Activated CD4-positive, alpha-beta T cell treated with anti-CD3 and anti-CD28 coated beads for 1 hour (primary cell): ENCODE measurements around the gene PRKACG.
A peak's percentile ranks its signal among the peaks of the same experiment; 100 is the strongest.
"Not testable (repeated sequence)": the region's sequence is repeated elsewhere in the genome, so short reads cannot be mapped to it uniquely, and the experiment has no call there.

Source experiments
- DNase-seq: peaks from one replicate; pipeline ENCODE4 v3.0.0-alpha.2; 2020

The PRKACG gene

DNA sequence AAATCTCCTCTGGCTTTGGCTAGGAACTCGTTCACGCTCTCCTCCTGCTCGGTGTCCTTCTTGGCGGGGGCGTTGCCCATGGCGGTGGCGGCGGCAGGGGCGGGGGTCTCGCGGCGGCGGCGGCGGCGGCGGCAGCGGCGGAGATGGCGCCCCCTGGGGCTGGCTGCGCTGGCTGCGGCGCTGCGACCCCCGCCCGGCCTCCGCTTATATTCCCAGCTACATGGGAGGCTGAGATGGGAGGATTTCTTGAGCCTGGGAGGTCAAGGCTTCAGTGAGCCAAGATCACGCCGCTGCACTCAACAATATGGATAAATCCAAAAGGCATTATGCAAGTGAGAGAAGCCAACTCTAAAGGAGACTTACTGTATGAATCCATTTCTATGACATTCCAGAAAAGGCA is at the start of gene PRKACG:
TSS of gene PRKACG (minus strand) at position 101 of the 400 bp plus-strand sequence. CDS start at position 80, 21 bp downstream.
- DNase-seq, result no peak

DNA sequence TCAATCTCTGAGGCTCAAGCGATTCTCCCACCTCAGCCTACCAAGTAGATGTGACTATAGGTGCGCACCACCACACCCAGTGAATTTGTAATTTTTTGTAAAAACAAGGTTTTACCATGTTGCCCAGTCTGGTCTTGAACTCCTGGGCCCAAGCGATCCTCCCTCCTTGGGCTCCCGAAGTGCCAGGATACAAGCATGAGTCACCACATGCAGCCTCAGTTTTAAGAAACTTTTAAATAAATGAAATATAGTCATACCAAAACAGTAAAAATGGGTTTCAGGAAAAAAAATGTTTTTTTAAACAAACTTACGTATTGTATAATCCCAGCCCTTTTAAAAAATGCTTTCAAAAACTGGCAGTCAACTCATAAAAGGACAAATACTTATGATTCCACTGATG is 48.3 kb upstream of the PRKACG start:
- no peak for DNase-seq

DNA sequence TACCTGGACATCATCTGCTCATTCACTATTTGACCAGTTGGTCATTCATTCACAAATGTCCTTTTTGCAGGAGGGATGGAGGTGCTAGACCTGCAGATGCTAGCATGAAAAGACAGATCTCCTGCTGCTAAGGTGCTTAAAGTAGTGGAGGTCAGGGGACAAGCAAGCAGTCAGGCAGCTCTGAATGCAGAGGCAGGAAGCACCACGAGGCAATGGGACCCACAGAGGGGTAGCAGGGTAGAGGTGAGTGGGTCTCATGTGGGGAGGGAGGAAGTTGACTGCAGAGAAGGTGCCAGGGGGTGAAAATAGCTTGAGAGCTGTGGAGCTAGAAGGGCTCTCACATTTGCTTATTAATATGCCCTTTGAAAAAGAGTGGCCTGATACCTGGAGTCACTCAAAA is 46.9 kb upstream of the PRKACG start:
- no peak for DNase-seq

DNA sequence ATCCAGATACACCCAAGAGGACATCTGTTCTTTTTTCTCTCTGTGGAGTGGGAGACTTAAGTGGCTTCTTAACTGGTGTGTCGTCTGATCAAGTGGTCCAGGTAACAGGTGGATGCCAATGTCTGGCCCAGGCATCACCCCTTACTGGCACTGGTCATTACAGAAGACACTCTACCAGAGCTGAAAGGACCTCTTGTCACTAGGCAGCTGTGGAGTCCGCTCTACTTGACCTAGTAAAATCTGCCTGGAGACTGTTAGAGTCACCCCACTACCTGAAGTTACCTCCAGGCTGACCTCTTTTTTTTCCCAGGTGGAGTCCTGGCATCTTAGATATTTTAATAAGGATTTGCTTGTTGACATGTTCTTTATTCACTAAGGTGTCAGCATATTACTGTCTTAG is 44.2 kb upstream of the PRKACG start:
- no peak for DNase-seq

DNA sequence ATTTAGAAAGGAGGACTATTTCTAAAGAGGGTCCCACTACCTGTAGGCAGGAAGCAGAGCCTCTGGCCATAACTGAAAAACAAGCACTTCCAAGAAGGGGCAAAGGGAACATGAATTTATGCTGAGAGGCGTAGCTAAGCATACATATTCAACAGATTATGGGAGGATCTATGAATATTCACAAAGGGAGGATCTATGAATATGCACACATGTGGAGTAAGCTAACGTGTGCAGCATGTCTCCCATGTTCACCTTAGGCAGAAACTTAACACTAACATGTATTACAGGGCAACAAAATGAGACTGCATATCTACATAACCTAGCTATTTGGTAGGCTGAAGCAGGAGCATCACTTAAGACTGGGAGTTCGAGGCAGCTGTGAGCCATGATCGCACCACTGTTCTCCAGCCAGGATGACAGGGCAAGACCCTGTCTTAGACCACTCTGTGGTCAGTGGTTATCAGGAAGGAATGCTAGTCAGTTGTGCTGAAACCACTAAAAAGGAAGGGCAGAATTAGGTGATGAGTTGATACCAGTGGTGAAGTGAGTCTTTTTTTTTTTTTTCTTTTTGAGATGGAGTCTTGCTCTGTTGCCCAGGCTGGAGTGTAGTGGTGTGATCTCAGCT is 42.4 kb upstream of the PRKACG start:
- DNase-seq, result no peak

DNA sequence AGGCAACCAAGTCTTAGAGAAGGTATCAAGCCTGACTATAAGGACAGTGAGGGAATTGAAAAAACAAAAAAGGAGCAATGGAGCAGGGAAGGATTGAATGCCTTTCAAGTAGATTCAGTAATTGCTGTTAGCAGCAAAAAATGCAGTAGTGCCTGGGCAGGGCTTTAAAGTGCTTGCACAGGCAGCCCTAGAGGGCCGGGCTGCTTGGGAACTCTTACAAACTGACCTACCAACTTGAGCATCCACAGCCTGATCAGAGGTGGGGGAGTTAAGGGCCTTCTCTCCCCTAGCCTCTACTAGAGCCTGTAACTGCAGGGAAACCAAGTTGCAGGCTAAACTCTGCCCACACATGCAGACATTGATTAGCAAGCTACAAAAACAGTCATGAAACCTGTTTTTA is 41.1 kb upstream of the PRKACG start:
- no peak for DNase-seq

DNA sequence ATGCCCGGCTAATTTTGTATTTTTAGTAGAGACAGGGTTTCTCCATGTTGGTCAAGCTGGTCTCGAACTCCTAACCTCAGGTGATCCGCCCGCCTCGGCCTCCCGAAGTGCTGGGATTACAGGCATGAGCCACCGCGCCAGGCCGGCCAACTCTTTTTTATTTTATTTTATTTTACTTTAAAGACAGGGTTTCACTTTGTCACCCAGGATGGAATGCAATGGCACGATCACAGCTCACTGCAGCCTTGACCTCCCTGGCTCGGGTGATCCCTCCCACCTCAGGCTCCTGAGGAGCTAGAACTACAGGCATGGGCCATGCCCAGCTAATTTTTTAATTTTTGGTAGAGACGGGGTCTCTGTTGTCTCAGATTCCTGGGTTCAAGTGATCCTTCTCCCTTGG is 37.0 kb upstream of the PRKACG start:
- DNase-seq, result not testable (repeated sequence)

DNA sequence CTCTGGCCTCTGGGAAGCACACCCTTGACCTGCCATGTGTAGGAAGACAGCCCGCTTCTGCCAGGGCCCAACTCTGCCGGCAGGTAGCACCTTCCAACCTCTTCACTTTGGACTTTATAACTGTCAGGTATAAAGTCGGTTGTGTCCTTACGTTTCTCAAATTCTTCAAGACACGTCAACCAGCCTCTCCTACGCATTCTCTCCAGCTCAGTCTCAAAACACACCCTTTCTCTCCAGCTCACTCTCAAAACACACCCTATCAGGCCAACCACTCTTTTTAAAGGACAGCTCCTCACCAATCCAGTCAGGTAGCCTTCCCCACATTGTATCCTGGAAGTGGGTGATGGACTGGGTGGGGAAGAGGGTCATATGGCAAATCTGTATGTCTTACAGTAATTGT is 35.2 kb upstream of the PRKACG start:
- no peak for DNase-seq

DNA sequence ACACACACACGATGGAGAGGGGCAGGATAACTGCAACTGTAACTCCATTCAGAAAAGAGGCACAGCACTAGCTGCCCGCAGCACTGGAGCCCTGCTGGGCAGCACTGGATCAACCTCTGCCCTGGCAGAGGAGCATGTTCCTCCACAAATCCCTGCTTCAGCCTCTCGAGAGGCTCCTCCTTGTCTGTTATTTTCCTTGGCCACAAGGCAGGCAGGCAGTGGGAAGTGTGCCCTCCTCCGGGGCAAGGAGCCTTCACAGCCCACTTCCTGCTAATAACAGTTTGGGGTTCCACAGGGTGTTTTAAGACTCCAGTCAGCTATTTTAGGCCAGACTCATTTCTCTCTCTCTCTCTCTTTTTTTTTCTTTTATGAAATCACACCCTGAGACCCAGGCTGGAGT is 33.5 kb upstream of the PRKACG start:
- no peak for DNase-seq

DNA sequence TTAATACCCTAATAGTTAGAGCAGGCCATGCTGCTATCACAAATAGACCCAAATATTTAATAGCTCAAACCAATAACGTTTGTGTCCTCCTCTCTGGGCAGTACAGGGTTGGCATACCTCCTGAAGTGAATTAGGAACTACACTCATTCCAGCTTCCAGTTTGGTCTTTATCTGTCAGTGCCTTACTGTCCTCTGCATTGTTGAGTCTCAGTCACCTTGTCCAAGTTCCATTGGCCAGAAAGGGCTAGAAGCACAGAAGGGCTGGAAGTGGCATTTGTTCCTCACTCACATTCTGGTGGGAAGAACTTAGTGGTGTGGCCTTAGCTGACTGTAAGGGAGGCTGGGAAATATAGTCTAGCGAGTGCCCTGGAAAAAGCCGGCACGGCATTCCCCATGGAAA is 32.8 kb upstream of the PRKACG start:
- no peak for DNase-seq

DNA sequence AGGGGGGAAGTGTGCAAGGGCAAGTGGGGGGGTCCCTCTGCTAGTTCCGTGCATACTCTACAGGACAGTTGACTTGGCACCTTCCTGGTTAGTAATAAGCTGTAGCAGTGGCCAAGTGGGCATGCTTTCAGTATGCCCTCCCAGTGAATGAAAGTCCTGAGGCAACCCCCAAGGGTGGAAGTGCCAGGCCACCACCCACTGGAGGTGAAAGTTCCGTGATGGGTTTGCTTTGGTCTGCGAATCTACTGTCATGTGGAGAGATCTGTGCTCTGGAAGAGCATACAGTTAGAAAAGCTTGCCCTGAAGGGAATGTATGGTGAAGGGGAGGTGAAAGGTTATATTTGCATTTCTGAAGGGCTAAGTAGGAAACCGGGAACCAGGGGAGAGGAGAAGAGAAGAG is 31.9 kb upstream of the PRKACG start:
- no peak for DNase-seq

DNA sequence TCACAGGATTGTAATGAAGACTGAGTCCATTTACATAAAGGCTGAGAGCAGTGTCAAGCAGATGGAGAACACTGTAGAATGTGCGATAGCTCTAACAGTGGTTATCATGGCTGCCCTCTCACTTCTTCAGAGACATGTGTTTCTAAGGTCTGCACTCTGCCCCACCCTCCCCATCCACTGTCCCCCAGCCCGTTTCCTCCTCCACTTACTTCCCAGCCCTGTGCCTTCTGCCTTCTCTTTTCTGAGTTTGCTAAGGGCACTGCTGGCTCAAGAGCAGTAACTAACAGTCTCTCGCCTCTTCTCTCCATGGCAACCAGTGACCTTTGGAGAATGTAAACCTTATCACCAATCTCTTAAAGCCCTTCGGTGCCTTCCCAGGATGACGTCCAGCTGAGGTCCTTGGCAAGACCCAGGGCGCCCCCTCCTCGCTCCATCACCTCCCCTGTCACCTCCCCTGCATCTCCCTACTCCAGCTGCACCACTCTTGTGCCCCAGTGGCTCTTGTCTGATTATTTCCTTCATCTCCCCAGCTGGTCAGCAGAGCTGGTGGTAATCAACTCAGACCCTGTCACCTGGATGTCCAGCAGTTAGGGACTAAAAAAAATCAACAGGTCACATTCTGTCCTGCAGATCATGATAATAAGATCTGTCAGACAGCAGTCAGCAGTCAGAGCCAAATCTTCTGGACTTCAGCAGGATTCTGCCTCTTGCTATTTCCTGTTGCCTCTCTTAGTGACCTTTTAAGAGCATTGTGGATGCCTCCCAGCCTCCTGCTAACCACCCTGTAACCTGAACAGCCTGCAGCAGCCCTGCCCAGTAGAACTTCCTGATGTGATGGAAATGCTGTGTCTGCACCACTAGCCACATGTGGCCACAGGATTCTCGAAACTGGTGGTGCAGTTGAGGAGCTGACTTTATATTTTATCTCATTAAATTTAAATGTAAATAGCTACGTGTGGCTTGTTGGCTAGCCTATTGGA is 30.6 kb upstream of the PRKACG start:
- no peak for DNase-seq

DNA sequence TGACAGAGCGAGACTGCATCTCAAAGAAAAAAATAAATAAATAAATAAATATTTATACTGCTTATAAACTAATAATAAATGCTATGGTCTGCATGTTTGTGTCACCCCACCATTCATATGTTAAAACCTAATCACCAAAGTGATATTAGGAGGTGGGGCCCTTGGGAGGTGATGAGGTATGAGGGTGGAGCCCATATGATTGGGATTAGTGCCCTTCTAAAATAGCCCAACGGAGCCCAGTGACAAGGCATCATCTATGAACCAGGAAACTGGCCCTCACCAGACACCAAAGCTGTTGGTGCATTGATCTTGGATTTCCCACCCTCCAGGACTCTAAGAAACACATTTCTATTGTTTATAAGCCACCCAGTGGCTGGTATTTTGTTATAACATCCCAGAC is 26.7 kb upstream of the PRKACG start:
- DNase-seq, result no peak

DNA sequence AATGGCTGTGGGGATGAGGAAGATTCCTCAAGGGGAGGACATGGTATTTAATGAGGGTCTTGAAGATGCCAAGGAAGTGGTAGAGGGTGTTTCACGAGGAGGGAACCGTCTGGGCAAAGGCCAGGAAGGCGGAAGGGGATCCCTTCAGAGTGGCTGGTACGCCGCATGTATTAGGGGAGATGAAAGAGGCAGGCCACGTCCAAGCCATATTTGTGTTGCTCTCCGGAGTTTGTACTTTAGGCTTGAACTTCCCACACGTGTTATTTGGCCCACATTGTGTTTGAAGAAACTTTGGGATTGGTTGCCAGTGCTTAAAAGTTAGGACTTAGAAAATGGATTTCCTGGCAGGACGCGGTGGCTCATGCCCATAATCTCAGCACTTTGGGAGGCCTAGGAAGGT is 22.9 kb upstream of the PRKACG start:
- no peak for DNase-seq

DNA sequence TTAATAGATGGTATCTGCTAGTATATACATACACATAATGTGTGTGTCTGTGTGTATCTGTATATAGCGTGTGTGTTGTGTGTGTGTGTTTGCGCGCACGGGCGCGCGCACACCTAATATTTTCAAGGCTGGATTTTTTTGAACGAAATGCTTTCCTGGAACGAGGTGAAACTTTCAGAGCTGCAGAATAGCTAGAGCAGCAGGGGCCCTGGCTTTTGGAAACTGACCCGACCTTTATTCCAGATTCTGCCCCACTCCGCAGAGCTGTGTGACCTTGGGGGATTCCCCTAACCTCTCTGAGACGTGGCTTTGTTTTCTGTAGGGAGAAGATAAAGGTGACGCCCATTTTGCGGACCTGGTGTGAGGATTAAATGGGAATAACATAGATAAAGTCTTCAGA is 22.4 kb upstream of the PRKACG start:
- no peak for DNase-seq

DNA sequence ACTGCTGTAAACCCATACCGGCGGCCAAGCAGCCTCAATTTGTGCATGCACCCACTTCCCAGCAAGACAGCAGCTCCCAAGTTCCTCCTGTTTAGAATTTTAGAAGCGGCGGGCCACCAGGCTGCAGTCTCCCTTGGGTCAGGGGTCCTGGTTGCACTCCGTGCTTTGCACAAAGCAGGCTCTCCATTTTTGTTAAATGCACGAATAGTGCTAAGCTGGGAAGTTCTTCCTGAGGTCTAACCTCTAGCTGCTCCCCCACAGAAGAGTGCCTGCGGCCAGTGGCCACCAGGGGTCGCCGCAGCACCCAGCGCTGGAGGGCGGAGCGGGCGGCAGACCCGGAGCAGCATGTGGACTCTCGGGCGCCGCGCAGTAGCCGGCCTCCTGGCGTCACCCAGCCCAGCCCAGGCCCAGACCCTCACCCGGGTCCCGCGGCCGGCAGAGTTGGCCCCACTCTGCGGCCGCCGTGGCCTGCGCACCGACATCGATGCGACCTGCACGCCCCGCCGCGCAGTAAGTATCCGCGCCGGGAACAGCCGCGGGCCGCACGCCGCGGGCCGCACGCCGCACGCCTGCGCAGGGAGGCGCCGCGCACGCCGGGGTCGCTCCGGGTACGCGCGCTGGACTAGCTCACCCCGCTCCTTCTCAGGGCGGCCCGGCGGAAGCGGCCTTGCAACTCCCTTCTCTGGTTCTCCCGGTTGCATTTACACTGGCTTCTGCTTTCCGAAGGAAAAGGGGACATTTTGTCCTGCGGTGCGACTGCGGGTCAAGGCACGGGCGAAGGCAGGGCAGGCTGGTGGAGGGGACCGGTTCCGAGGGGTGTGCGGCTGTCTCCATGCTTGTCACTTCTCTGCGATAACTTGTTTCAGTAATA is 21.8 kb upstream of the PRKACG start, which contains the start of gene FXN:
TSS of gene FXN (plus strand) at position 315 of the 871 bp plus-strand sequence. CDS start at position 346, 31 bp downstream.
- peak; percentile 72 for DNase-seq

DNA sequence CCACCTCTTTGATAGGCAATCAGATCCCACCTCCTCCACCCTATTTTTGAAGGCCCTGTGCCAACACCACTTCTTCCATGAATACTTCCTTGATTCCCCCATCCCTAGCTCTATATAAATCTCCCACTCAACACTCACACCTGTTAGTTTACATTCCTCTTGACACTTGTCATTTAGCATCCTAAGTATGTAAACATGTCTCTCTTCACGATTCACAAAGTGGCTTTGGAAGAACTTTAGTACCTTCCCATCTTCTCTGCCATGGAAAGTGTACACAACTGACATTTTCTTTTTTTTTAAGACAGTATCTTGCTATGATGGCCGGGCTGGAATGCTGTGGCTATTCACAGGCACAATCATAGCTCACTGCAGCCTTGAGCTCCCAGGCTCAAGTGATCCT is 20.2 kb upstream of the PRKACG start:
- no peak for DNase-seq

DNA sequence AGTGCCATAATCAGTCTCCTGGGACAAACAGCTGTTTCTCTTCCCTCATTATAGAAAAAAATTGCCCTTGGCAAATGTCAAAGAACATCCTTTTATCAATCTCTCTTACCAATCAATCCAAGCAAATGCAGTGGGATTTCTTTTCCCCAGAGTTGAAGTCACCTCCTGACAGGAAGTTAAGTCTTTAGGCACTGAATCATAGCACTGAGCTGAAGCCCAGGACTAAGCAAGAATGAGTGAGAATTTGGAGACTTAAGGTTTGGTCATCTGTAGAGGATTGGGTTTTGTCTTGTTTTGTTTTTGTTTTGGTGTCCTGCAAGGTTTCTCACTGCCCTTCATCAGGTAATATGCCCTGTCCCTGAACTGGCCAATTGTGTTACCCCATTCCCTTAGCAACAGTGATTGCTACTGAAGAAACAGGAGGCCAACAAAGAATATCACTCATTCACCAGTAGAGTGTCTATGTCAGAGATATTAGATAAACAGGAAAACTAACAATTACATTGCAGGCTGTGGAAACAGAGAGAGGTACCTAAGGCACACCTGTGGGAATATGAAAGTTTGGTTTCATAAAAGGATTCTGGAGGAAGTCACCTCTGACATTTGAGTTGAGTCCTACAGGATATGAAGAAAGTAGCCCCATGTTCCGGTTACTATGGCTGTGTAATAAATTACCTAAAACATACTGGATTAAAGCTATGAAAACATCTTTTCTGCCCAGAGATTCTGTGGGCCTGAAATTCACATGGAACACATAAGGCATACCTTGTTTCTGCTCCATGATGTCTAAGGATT is 17.1 kb upstream of the PRKACG start:
- DNase-seq, result no peak

DNA sequence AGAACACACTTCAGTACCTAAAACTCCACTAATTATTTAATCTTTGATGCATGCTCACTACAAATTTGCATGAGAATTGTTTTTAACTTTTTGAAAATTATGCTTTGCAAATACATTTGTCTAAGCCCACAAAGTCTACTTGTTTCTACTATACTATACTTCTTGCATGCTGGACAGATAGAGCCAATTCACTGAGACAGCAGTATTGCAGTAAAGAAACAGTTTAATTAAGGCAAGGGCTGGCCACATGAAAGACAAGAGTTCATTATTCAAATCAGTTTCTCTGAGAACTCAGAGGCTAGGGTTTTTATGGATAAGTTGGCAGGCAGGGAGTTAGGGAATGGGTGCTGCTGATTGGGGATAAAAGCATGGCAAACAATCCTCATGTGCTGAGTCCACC is 15.6 kb upstream of the PRKACG start:
- no peak for DNase-seq

DNA sequence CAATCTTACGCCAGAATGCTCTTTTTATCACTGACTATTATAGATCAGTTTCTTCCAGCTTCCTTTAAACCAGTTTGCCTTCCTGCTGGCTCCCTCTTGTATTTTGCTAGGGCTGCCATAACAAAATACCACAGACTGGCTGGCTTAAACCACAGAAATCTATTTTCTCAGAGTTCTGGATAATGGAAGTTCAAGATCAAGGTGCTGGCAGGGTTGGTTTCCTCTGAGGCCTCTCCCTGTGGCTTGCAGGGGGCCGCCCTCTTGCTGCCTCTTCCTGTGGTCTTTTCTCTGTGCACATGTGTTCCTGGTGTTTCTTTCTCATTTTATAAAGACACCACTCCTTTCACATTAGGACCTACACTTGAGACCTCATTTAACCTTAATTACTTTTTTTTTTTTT is 14.8 kb upstream of the PRKACG start:
- DNase-seq, result no peak

DNA sequence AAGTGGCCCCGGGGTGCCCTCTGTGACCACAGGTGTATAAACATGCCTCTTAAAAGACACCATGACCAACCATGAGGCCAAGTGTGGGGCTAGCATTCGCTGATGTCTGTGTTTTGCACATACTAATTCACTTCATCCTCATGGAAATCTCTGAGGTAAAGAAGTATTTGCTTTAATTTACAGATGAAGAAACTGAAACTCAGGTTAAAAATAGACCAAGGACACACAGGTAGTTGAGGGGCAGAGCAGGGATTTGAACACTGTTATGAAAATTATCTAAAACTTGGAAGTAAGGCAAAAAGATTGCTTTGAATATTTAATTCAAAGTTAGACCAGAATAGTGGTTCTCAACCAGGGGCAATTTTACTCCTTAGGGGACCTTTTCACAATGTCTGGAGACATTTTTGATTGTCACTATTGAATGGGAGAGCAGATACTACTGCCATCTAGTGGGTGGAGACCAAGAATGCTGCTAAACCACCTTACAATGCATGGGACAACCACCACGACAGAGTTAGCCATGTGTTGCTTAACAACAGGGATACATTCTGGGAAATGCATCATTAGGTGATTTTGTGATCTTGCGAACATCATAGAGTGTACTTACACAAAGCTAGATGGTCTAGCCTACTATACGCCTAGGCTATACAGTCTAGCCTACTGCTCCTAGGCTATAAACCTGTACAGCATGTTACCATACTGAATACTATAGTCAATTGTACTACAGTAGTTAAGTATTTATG is 13.6 kb upstream of the PRKACG start:
- DNase-seq, result no peak

DNA sequence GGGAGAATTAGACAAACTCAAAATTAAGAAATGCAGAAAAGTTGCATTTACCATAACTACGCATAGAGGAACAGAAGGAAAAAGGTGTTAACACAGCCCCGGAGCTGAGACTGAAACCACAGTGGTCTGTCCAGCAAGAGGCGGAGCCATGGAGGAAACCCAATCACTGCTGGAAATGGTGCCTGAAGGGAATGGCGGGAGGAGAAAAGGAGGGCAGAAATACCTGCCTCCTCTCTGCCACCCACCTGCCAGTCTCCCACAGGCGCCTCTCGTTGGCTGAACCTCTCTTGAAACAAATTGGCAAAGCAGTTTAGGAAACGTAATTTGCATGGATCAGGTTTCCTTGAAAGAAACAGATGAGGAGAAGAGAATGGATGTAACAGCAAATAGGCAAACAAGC is 9.7 kb upstream of the PRKACG start:
- DNase-seq, result no peak
